Stimulated activated CD8-positive, alpha-beta memory T cell treated with anti-CD3 and anti-CD28 coated beads, Interleukin-2, amount 100 ng/mL, for 48 hours (primary cell): Measurements from ENCODE around the gene KCNG1.
A peak's percentile ranks its signal among the peaks of the same experiment; 100 is the strongest.

ENCODE experiments used
- DNase-seq, 2 donors: peaks; one replicate each; pipeline ENCODE4 v3.0.0-alpha.2; 2020; ENCODE audit warnings: low read depth in 2 of 2

The KCNG1 gene

DNA sequence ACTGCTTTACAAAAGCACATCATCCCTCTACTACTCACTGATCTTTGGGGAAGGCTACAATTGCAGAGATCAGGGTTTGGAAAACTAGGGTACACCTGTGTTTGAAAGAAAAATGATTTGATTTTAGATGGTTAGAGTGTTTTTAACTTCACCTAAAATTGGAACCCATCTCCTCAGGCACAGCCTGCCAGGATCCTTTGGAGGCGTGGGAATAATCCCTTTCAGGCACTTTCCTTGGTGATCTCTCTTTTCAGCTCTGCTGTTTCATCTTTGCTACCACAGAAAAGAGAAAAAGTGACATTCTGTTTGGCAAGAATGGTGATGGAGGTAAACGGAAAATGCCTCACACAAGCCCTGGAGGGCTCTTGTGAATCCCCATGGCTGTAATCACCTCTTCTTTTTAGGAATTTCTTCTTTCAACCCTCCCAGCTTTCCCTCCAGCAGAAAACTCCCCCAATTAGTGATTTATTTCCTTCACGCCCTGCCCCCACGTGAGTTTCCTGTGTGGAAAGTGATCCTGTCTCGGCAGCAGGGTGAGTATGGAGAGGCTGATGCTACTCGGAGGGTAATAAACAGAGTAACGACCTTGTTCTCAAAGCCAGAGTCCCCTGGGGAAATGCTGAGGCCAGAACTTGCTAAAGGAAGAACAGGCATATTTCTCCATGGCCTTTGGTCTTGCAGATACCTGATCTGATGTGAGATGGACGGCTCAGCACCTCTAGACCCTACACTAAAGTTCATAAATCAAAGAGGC, 9.2 kb downstream of the KCNG1 start:
- DNase-seq, result no peak

DNA sequence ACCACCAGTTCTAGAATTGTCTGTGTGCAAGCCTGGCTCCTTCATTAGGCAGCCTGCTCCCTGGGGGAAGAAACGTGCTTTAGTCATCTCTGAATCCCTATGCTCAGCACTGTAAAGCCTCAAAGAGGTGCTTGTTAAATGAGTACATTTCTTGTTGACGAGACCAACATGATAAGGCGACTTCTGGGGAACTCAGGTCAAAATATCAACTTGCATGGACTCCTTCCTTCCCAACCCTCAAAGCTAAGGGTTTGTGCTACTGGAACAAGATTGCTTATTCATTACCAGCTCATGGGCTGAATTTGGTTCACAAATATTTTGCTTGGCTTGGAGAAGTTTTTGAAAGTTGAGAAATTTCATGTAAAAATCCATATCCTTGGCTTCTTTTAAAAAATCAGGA, 10.6 kb downstream of the KCNG1 start:
- no peak for DNase-seq

DNA sequence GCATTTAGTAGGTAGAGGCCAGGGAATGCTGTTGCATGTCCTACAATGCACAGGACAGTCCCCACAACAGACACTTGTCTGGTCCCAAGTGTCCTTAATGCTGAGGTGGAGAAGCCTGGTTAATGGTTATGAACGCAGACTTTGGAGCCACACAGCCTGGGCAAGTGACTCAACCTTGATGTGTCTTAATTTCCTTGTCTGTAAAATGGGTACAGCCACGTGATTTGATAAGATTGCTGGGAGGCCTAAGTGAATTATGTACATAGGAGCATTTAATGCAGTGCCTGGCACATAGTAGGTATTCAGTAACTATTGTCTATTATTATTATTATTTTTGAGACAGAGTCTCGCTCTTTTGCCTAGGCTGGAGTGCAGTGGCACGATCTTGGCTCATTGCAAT, 11.4 kb downstream of the KCNG1 start:
- DNase-seq, result no peak

DNA sequence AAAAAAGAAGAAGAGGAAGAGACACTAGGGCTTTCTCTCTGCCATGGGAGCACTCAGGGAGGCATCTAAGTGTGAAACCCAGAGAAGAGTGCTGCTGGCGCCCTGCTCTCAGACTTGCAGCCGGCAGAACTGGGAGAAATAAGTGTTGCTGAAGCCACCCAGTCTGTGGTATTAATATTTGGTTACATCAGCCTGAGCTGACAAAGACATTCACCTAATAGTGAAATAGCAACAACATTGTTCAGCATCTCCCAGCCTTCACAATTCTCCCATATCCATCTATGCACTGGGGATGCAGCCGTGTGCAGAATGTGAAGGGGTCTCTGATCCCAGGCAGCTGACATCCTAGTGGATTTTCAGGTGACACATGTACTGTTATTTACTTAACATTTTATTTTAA, 12.0 kb downstream of the KCNG1 start:
- no peak for DNase-seq

DNA sequence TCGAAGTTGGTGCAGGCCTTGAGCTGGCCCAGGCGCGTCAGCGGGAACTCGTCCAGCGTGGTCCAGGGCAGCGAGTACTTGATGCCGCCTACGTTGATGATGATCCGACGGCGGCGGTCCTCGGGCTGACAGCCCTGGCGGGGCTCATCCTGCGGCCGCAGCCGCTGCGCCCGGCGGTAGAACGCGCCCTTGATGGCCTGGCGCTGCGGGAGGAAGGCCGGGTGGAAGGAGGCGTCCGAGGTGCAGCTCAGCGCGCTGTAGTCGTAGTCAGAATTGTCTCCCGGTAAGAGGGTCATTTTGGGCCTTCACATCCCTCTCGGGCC, 12.9 kb downstream of the KCNG1 start:
- DNase-seq, result no peak

DNA sequence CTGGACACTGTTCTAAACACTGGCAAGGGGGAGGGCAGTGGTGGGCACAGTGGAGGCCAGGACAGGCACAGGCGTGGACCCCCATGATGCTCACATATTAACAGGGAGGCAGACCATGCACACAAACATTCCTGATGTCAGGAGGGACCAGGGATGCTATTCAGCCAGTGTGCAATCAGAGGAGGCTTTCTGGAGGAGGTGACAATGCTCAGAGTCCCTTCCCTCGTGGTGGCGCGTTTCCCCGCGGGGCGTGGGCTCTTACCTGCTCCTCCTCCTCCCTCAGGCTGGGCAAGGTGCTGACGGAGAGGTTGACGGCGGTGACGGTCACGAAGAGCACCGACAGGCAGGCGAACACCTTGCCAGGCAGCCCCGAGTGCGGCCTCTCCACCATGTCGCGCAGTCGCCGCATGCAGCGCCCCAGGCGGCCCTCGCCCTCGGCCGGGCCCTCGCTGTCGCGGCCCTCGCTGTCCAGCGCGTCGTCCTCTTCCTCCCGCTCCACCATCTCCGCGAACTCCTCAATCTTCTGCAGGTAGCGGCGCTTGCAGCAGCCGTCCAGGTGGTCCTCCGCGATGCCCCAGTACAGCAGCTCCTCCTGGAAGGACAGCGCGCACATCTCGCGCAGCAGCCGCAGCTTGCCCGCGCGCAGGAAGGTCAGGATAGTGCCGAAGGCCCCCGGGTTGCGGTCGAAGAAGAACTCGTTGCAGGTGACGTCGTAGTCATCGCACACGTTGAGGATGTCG, 13.4 kb downstream of the KCNG1 start:
- DNase-seq, result no peak

DNA sequence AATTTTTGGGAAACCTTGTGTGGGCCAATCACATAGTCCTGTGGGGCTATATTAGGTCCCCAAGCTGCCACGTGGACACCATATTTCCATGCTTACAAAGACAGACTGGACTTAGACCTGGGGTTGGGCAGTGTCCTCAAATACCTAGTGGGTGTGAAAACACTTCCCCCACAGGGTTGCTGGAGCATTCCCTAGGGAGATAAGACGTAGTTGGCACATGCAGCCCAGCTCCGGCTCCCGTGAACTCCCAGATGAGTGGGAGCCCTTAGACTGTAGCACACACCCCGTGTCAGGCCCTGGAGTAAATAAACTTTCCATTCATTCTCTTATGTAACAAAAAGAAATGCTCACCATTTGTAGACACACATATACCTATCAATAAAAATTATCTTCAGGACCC, 14.2 kb downstream of the KCNG1 start:
- DNase-seq, result no peak

DNA sequence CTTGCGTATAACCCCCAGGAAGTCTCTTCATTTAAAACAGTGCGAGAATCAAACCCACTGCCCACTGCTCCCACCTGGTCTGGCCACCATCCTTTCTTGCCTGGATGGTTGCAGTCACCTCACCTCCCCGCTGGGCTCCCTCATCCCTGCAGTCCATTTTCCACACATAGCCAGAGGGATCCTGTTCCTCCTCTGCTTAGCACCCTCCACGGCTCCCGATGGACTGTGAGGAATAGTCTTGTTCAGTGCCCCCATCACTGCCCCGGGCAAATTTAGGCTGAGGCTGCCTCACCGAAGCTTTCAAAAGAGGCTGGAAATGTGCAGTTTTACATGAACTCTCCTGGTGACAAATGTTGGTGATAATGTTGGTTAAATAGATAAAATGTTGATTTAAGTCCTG, 17.7 kb downstream of the KCNG1 start:
- DNase-seq, result no peak

DNA sequence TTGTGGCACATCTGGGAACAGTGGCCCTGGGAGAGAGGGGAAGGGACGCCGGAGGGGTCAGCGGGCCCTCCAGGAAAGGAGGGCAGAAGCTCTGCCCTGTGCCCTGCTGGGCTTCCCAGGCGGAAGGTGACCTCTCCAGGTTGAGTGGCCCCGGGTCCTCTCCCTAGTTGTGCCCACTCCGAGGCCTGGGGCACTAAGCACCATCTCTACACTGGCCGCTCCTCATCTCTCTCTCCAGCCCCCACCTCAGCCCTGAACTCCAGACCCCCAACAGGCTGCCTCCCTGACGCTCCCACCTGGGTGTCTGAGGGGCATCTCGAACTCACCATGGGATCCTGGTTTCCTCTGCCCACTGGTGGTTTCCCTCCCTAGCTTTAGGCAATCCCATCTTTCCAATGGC, 18.1 kb downstream of the KCNG1 start:
- no peak for DNase-seq

DNA sequence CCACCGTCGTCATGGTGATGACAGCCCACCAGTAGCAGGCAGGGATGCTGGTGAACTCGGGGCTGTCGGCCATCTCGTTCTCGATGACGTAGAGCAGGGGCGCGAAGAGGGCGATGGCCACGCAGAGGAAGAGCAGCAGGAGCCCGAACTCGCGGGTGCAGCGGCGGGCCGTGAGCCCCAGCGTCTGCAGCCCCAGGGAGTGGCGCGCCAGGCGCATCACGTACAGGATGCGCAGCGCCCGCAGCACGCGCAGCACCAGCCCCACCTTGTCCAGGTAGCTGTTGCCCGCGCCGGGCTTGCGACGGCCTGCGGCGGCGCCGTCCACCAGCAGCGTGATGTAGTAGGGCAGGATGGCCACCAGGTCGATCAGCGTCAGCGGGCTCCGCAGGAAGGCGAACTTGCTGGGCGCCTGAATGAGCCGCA, 18.6 kb downstream of the KCNG1 start:
- DNase-seq, result no peak

DNA sequence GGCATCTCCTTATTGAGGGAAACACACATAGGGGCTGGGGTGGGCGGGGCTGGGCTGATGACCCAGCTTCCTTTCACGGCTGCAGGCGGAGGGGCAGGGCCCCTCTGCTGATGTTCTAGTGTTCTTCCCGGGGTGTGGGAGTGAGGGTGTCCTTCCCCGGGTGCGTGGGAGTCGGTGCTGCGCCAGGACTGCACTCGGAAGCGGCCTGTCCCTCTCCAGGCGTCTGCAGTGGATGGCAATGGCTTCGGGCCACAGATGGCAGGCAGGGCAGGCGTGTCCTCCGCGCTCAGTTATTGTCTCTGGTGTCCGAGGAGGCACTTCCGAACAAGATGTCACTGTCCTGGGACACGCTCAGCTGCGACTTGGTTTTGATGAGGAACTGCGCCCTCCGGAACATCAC, 19.2 kb downstream of the KCNG1 start:
- no peak for DNase-seq

DNA sequence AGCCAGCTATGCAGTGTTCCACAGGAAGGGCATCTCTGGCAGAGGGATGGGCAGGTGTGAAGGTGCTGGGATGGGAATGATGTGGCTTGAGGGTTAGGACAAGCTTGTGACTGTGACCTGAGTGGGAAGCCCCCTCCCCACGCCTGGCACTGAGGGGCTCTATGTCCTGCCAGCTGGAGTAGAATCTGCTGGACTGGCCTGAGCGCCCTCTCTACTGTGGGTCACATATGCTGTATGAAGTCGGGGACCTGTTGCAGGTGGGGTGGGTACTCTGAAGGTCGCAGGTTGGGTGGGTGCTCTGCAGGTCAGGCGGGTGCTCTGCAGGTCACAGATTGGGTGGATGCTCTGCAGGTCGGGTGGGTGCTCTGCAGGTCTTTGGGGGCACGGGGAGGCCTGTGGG, 20.3 kb downstream of the KCNG1 start:
- DNase-seq, result no peak

DNA sequence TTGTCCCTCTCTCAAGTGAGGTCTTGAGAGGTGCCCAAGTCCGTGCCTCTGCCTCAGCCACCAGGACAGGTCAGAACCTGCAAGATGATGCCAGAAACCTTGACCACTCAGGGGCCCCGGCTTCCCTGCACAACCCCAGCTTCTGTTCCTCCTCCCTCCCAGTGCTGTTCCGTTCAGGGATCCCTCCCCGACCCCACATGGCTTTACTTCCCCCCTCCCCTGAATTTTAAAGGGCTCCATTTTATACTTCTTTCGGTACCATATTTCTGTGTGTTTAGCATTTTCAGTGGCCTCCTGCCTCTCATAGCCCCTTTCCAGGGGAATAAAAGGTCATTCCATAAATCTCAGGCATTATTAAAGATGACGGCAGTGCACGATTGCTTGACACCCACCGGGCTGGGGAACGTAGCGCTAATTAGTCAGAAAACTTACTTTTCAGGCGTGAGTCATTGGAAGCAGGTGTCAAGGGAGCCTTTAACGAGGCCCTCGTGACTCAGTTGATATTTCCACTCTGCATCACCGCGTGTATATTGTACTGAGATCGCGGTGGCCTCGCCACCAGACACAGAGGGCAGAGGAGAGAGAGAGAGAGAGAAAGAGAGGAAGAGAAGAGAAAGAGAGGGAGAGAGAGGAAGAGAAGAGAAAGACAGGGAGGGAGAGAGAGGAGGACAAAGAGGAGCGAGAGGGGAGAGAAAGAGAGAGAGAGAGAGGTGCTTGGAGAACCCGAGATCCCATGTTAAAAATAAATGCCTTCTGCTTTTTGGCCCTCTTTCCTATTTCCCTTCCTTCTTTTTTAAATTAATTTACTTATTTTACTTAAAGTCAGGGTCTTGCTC, 21.3 kb downstream of the KCNG1 start:
- no peak for DNase-seq

DNA sequence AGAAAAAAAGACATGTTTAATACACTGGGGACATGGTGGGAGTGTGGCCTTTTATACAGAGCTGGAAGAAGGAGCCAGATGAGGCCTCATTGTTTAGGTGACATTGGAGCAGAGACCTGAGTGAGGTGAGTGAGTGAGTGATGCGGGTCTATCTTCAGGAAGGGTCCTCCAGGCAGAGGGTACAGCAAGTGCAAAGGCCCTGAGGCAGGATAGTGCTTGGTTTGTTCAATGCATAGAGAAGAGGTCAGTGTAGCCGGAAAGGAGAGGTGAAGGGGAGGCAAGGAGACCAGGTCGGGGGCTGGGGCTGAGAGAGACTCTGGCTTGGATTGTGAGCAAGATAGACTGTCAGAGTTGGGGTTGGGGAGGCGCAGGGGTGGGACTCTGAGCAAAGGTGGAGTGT, 23.6 kb downstream of the KCNG1 start:
- no peak for DNase-seq

DNA sequence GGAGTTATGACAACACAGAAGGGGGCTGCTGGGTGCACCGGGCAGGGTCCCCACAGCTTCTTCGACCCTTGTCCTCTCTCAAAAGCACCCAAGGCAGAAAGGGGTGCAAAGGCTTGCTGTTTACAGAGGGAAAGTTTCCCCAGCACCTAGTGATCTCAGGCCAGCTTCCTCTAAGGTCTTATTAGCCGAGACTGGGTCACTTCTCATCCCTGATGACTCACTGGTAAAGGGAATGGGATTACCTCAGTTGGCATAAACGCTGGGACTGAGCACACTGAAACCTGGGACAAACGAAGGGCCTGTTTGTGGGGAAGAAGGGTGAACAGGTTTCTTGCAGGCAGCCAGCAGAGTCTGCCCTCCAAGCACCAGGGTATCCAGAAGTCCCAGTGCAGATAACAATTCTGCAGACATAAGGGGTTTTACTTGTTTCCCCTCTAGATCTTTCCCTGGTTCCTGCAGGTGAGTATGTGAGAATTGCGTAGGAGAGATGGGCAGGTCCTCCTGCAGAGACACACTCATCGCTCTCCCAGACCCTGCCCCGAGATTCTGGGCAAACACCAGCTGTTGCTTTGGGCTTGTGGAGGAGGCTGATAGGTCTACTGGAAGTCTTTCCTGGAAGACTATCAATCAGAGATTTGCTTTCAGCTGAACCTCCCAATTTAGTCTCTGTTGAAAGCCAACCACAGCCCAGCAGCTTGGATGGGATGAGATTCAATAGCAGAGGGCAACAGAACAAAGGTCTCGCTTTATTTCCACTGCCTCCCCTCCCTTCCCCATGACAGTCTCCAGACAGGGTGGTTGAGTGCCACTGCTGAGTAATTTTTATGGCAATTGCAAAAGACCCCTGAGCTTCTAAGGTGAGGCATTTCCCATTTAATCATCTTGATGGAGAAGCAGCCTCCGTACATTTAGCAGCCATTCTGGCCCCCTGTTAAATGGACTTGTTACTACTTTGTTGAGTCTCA, 25.7 kb downstream of the KCNG1 start:
- DNase-seq, result no peak

DNA sequence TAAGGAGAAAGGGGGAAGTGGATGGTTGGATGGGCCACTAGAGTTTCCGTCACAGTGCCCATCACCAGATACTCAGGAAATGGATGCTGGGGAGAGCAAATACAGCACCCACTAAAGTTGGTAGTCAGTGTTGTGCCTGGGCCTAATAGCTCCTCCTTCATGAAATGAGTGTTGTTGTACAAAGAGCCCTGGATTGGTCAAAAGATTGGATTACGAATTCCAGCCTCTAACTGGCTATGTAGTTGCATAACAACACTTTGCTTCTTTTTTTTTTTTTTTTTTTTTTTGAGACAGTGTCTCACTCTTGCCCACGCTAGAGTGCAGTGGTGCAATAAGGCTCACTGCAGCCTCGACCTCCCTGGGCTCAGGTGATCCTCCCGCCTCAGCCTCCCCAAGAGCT, 27.4 kb downstream of the KCNG1 start:
- no peak for DNase-seq

DNA sequence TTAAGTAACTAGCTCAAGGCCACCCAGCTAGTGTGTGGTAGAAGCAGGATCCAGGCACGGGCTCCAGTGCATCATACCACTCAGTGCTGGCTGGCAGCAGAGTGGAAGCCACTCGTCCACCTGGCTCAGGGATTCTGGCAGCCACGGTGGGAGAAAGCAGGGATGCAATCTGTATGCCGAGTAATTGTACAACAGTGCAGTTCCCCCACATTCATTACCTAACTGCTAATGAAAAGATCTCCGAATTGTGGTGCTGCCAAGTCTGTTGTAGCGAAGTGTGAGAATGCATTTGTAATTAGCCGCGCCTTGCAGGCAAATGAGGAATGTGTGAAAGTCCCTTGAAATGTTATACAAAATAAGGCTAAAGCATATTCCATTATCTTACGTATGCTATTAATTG, 29.0 kb downstream of the KCNG1 start:
- DNase-seq, result no peak

DNA sequence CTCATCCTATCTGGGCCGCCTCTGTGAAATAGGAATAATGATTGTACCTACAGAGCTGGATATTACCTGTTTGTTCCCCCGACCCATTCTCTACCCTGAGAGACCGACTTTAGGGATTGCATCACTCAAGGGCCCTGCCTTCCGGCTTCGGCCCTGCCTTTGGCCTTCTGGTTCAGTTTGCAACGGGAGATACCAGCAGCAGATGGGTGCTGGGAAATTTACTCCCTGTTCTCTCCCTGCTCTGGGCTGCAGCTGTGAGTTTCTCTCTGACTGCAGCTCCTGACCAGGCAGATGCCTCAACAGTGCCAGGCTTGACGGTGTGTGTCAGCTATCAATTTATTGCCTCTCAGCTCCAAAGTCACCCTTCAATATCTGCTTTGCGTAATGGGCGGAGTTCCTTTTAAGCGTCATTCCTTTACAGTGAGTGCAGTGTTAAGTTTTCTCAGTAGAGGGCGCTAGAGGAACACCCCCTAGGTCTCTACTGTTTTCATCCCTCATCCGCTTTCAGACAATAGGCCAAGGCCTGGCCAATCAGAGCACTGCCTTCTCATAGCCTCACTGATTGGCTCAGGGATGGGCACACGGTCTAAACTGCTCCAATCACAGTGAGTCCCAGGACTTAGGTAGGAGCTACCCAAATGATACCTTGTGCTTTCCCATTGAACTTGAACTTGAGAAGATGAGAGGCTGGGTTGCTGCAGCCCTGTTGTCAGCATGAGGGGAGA, 30.0 kb downstream of the KCNG1 start:
- DNase-seq, result peak in 1 of 2 donors; percentile 26

DNA sequence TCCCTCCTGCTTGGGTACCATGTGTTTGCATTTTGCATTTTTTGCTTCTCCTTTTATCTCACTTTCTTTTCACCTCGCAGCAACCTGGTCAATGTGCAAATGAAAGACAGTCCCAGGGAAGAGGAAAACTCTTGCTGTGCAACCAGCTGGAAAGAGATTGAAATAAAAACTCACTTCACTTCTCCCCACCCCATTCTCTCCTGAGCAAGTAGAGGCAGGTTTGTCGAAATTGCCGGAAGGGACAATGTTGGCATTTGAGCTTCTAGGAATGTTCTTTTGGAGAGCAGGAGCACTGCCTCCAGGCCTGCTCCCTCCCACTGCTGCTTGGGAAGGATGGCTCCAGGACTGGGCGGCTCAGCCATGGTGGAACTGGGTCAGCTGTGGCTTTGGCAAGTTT, 30.6 kb downstream of the KCNG1 start:
- no peak for DNase-seq

DNA sequence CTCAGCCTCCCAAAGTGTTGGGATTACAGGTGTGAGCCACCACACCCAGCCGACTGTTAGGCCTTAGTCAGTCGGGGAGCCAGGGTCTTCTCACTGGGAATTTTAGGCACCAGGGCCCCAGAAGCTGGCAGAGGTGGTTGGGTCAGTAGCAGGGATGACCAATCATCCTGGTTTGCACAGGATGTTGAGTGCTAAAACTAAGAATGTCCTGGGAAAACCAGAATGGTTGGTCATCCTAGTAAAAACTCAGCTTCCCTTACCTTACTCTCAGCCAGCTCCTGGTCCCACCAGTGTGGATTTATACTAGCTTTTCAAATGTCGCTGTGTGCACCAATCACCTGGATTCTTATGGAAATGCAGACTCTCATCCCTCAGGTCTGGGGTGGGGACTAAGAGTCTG, 31.8 kb downstream of the KCNG1 start:
- no peak for DNase-seq
